Measurements from ENCODE around the gene NAPG.
A peak's percentile ranks its signal among the peaks of the same experiment; 100 is the strongest.
"Not testable (repeated sequence)": the region's sequence is repeated elsewhere in the genome, so short reads cannot be mapped to it uniquely, and the experiment has no call there.

The NAPG gene

DNA sequence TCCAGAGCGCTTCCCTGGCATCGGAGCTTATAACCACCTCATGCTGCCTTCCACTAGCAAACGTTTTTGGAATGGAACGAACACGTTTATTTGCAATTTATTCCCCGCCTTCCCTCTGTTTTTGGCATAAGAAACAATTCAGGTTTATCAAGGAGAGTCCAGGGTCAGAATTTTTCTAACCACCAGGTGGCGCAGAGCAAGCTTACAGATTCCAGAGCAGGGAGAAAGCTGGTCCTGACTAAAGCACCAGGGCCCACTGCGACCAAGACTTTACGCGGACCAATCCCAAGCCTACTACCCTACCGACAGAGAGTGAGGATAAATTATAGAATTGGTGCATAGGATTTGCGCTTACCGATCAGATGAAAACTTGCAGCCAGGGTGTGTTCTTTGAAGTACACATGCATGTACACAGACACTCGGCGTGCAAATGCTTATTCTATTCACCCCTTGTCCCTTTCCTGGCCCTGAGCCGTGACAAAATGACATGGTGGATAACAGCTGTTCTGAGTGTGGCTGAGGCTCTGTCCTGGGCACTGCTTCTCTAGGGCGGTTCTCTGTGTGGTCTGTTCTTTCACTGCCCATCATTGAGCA lies 34.7 kb downstream of the NAPG start:
- TF ChIP-seq CTCF (IDR thresholded peaks at IDR 0.05; ENCODE audit: low read depth, low read length), result peak; percentile 86
- peak; percentile 25 for DNase-seq (ENCODE audit: extremely low read depth, low read depth)

GRCh38 chr18:10562773-10563160 lies 36.9 kb downstream of the NAPG start:
- DNase-seq (ENCODE audit: extremely low read depth, low read depth), result no peak

DNA sequence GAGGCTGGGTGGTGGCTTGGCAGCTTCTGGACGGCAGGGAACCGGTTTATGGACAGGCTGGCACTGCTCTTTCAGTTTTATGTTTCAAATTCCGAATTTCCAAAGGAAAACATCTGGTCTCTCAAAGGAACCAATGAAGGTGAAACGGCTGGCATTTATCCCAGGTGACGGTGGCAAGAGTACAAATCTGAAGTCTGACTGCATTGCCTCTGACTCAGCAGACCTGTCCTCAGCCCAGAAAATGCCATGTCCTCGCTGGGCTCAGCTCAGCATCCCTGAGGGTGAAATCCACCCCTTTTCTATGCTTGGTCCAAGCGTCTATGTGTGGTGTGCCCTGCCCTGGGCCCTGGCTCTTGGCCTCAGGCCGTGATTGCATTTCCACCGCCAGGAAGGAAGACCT lies 38.1 kb downstream of the NAPG start:
- no peak for DNase-seq (ENCODE audit: extremely low read depth, low read depth)
- TF ChIP-seq CTCF (IDR thresholded peaks at IDR 0.05; ENCODE audit: low read depth, low read length), result no peak

More at GRCh38 chr18:10562773-10563160, 36.9 kb downstream of the NAPG start:
- no peak for TF ChIP-seq CTCF (IDR thresholded peaks at IDR 0.05; ENCODE audit: low read depth, low read length)

GRCh38 chr18:10564975-10565773 lies 39.3 kb downstream of the NAPG start:
- DNase-seq (ENCODE audit: extremely low read depth, low read depth), result no peak
- no peak for TF ChIP-seq CTCF (IDR thresholded peaks at IDR 0.05; ENCODE audit: low read depth, low read length)

GRCh38 chr18:10565835-10566234 lies 40.0 kb downstream of the NAPG start:
- no peak for TF ChIP-seq CTCF (IDR thresholded peaks at IDR 0.05; ENCODE audit: low read depth, low read length)
- DNase-seq (ENCODE audit: extremely low read depth, low read depth), result no peak

DNA sequence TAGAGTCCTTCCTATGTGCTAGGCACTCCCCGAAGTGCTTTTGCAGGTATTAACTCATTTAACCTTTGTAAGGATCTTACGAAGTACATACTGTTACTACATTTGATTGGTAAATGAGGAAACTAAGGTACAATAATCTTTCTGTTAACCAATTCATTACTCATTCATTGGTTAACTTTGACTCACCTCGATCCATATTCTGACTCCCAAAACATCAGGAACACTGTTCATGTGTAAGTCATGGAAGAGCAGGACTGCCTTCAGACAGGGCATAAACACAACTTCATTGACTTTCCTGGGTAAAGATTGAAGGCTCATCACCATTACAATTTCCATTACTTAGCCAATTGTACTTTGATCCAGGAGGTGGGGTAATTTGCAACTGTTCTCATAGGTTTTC lies 40.6 kb downstream of the NAPG start:
- DNase-seq (ENCODE audit: extremely low read depth, low read depth), result no peak
- no peak for TF ChIP-seq CTCF (IDR thresholded peaks at IDR 0.05; ENCODE audit: low read depth, low read length)

- DNase-seq (ENCODE audit: extremely low read depth, low read depth), result not testable (repeated sequence)
Observed at GRCh38 chr18:10569941-10570340, 44.1 kb downstream of the NAPG start.

Data from AG09319 (cell line).